Mucosa of stomach (tissue), 1 donor: Measurements from ENCODE around the gene CAPG.
"Not testable (repeated sequence)": the region's sequence is repeated elsewhere in the genome, so short reads cannot be mapped to it uniquely, and the experiment has no call there.

Experiments used
- H3K27me3 ChIP-seq: one replicate; pipeline ENCODE4 v1.7.0; 2013; ENCODE audit warnings: mild to moderate bottlenecking, low read length; ENCODE audit not compliant: control insufficient read depth, insufficient read depth
- H3K36me3 ChIP-seq: one replicate; pipeline ENCODE4 v1.7.0; 2013; ENCODE audit warnings: low read length; ENCODE audit not compliant: control insufficient read depth, insufficient read depth
- H3K4me1 ChIP-seq: one replicate; pipeline ENCODE4 v1.7.0; 2013; ENCODE audit warnings: mild to moderate bottlenecking, low read length; ENCODE audit not compliant: control insufficient read depth, insufficient read depth
- H3K4me3 ChIP-seq: one replicate; pipeline ENCODE4 v1.7.0; 2013; ENCODE audit warnings: low read length
- H3K9ac ChIP-seq: one replicate; pipeline ENCODE4 v1.7.0; 2013; ENCODE audit warnings: mild to moderate bottlenecking, low read length, moderate library complexity
- H3K9me3 ChIP-seq: one replicate; pipeline ENCODE4 v1.7.0; 2013; ENCODE audit warnings: mild to moderate bottlenecking, low read length, moderate library complexity; ENCODE audit not compliant: control insufficient read depth
- donor health status: Pancreatic carcinoma.

Gene CAPG

GRCh38 chr2:85397925-85398331 is 12.2 kb downstream of the CAPG start:
- no peaks in the 10 kb centered on the region for H3K9me3 ChIP-seq
- H3K4me1 ChIP-seq = peaks cover 13% of the 10 kb centered on the region
- no peak overlapping the region for H3K4me3 ChIP-seq
- peaks cover 14% of the 10 kb centered on the region for H3K36me3 ChIP-seq
- no peaks in the 10 kb centered on the region for H3K27me3 ChIP-seq
- H3K9ac ChIP-seq = no peak overlapping the region

DNA sequence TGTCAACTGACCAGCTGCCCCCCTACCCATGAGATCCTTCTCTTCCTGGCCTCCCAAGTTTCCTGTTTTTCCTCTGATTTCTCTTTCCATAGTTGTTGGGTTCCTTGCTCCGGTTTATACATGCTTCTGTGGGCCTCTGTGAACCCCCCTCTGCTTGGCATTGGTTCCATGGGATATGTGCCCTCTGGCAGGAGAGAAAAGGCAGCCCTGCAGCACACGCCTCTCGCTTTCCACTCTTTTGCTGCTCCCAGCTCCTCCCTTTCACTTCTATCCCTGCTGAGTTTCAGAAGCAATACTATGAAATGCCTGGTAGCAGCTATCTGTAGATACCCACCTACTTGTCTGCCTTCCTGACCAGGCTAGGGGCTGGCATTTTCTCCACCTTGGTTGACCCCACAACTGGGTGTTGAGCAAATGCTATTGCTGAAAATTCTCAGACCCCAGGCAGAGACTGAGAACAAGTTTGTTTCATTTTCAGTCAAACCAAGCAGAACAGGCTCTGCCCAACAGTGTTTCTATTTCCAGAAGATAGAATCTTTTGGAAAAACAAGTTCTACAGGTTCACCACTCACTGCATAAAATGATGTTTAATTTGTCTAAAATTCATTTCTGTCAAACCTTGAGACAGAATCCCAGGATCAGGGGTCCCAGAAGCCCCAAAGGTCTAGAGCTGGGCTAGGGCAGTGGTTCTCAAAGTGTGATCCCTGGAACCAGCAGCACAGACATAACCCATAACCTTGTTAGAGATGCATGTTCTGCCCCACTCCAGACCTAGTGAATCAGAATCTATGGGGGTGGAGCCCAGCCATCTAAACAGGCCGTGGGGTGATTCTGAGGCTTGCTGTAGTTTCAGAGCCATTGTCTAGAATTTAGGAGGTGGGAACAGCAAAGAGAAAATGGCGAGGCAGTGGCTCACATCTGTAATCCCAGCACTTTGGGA is 13.4 kb downstream of the CAPG start:
- Histone ChIP-seq H3K9me3 (no peaks in the 10 kb centered on the region), H3K36me3 (peaks cover 14% of the 10 kb centered on the region), H3K4me1 (peaks cover 19% of the 10 kb centered on the region), H3K4me3 (no peak overlapping the region), H3K9ac (no peak overlapping the region), H3K27me3 (no peaks in the 10 kb centered on the region)

DNA sequence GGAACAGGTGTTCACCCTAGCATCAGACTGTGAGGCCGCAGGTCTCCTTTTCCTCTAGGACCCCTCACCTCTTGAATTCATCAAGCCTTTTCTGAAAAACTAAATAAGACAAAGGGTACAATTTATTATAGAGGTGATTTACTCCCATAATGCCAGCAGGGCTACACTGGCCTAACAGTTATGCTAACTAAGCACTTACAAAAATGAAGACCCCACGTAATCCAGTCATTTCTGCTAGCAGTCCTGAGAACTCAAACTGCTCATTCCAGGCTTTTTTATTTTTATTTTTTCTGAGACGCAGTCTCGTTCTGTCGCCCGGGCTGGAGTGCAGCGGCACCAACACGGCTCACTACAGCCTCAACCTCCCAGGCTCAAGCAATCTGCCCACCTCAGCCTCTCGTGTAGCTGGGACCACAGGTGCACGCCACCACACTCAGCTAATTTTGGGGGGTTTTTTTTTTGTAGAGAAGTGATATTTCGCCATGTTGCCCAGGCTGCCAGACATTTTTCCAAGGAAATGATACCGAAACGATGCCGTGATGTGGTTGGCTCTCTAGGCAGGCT is 14.2 kb downstream of the CAPG start:
- no peaks in the 10 kb centered on the region for H3K9me3 ChIP-seq
- H3K27me3 ChIP-seq = no peaks in the 10 kb centered on the region
- no peak overlapping the region for H3K9ac ChIP-seq
- H3K4me1 ChIP-seq = peaks cover 19% of the 10 kb centered on the region
- H3K36me3 ChIP-seq = peaks cover 19% of the 10 kb centered on the region
- H3K4me3 ChIP-seq = no peak overlapping the region

DNA sequence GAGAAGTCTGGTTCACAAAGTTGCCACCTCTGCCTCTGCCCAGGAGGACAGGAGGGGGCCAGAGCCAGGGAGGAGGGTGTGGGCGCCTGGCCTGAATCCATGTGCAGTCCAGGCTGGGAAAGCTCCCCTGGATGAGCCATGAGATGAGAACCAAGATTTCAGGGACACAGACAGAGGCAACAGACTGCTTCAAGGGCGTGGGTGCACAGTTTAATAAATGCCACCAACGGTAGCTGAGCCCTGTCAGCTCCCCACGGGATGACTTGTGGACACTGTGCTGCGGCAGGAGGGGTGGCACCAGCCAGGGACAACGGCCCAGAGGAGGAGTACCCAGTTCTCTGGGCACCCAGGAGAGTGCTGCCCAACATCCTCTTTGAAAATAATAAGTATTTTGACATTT is 15.2 kb downstream of the CAPG start:
- H3K9ac ChIP-seq = no peak overlapping the region
- peaks cover 19% of the 10 kb centered on the region for H3K4me1 ChIP-seq
- no peaks in the 10 kb centered on the region for H3K27me3 ChIP-seq
- H3K9me3 ChIP-seq = no peaks in the 10 kb centered on the region
- H3K4me3 ChIP-seq = no peak overlapping the region
- H3K36me3 ChIP-seq = peaks cover 11% of the 10 kb centered on the region

DNA sequence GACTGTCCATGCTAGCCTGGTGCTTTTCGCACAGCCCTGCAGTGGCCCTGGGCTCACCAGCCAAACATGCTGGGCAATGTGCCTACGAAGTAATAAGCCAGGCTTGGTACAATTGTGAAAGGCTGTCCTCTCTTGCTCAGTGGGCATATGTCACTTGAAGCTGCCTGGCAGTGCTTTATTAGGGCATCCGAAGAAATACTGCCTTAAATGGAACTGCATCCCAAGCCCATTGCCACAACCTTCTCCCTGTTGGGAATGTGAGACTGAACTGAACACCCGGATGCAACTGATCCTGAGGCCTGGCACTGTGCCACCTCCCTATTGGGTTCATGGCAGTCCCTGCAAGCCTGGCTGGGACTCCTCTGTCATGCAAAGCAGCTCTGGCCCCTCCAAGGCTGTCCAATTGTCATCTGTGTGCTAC is 15.9 kb downstream of the CAPG start:
- peaks cover 11% of the 10 kb centered on the region for H3K36me3 ChIP-seq
- H3K9ac ChIP-seq = no peak overlapping the region
- no peak overlapping the region for H3K4me3 ChIP-seq
- H3K4me1 ChIP-seq = peaks cover 19% of the 10 kb centered on the region
- no peaks in the 10 kb centered on the region for H3K9me3 ChIP-seq
- no peaks in the 10 kb centered on the region for H3K27me3 ChIP-seq

DNA sequence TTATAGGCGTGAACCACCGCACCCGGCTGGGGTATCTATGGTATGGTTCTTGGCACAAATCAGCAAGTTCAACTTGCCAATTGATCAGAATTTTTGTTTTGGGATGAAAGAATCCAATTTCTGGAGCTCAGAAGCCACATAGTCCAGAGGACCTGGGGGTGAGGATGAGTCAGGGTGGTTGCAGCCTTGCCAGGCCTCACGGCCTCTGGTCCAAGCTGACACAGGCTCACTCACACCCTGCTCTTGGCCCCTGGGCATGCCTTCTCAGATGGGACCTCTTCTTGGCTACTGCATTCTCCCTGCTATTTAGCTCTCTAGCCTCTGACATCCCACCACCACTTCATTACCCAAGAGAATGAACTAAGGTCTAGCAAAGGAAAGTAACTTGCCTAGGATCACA is 16.3 kb downstream of the CAPG start:
- no peaks in the 10 kb centered on the region for H3K9me3 ChIP-seq
- peaks cover 19% of the 10 kb centered on the region for H3K4me1 ChIP-seq
- H3K9ac ChIP-seq = no peak overlapping the region
- peaks cover 11% of the 10 kb centered on the region for H3K36me3 ChIP-seq
- no peaks in the 10 kb centered on the region for H3K27me3 ChIP-seq
- H3K4me3 ChIP-seq = no peak overlapping the region

DNA sequence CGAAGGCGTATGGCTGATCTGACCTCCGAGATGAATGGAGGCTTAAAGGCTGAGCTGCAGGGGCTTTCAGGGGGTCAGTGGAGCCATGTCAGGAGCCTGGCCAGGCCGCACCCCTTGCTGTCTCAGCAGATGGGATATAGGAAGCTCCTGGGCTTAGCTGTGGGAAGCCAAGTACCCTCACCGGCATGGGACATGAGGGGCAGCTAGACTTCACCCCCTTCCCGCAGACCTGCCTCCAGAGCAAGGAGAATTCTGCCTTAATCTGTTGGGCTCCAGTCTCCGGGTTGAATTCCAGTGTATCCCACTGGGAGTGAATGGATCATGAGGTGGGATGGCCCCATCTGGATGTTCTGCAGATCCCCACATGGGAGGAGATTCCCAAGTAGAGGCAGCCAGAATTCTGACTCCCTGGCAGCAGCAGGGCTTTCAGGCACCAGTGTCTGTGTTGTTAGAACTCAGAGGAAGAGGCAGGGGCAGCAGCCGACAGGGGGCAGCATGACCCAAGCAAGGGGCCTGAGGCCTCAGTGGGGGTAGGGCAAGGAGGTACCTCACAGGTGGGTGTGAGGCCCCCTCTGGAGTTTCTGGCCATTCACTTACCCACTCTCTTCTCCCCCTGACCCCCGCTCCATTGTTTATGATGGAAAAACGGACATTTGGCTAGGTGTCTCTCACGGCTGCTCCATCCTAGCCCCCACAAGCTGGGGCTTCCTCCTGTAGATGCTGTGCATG is 19.1 kb downstream of the CAPG start:
- H3K4me1 ChIP-seq = peaks cover 7% of the 10 kb centered on the region
- peaks cover 11% of the 10 kb centered on the region for H3K36me3 ChIP-seq
- no peaks in the 10 kb centered on the region for H3K9me3 ChIP-seq
- no peak overlapping the region for H3K4me3 ChIP-seq
- no peak overlapping the region for H3K9ac ChIP-seq
- no peaks in the 10 kb centered on the region for H3K27me3 ChIP-seq

- no peaks in the 10 kb centered on the region for H3K27me3 ChIP-seq
- no peak overlapping the region for H3K9ac ChIP-seq
- H3K4me1 ChIP-seq = peaks cover 6% of the 10 kb centered on the region
- H3K9me3 ChIP-seq = no peaks in the 10 kb centered on the region
- no peak overlapping the region for H3K4me3 ChIP-seq
- peaks cover 8% of the 10 kb centered on the region for H3K36me3 ChIP-seq
Observed at GRCh38 chr2:85388878-85389538, 21.2 kb downstream of the CAPG start.

- no peaks in the 10 kb centered on the region for H3K27me3 ChIP-seq
- H3K4me1 ChIP-seq = peaks cover 5% of the 10 kb centered on the region
- no peak overlapping the region for H3K4me3 ChIP-seq
- no peaks in the 10 kb centered on the region for H3K9me3 ChIP-seq
- H3K9ac ChIP-seq = no peak overlapping the region
- H3K36me3 ChIP-seq = peaks cover 4% of the 10 kb centered on the region
Observed at GRCh38 chr2:85387754-85388153, 22.4 kb downstream of the CAPG start.

GRCh38 chr2:85385746-85386145 is 24.4 kb downstream of the CAPG start:
- Histone ChIP-seq H3K9ac (no peak overlapping the region), H3K4me1 (no peaks in the 10 kb centered on the region), H3K9me3 (no peaks in the 10 kb centered on the region), H3K4me3 (no peak overlapping the region), H3K27me3 (no peaks in the 10 kb centered on the region), H3K36me3 (no peaks in the 10 kb centered on the region)

GRCh38 chr2:85383850-85384249 is 26.3 kb downstream of the CAPG start:
- no peak overlapping the region for H3K9ac ChIP-seq
- H3K36me3 ChIP-seq = no peaks in the 10 kb centered on the region
- H3K4me3 ChIP-seq = no peak overlapping the region
- no peaks in the 10 kb centered on the region for H3K9me3 ChIP-seq
- no peaks in the 10 kb centered on the region for H3K27me3 ChIP-seq
- H3K4me1 ChIP-seq = no peaks in the 10 kb centered on the region

DNA sequence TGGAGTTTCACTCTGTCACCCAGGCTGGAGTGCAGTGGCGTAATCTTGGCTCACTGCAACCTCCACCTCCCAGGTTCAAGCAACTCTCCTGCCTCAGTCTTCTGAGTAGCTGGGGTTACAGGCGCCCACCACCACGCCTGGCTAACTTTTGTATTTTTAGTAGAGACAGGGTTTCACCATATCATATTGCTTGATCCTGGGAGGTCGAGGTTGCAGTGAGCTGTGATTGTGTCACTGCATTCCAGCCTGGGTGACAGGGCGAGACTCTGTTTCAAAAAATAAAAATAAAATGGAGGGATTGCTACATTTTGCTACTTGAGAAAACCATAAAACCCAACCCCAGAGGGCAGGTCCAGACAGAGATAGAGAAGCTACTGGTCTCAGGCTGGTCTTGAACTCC is 27.0 kb downstream of the CAPG start:
- not testable (repeated sequence) for H3K9me3 ChIP-seq, H3K36me3 ChIP-seq, H3K9ac ChIP-seq, H3K27me3 ChIP-seq, H3K4me3 ChIP-seq, H3K4me1 ChIP-seq
